Pulmonary artery endothelial cell (primary cell): ENCODE data around the gene TLCD1. TPM values are rescaled to one million over a fixed set of nuclear protein-coding genes. Genes with fewer than 3 reads are reported as not detected.
"Not testable (repeated sequence)": the region's sequence is repeated elsewhere in the genome, so short reads cannot be mapped to it uniquely, and the experiment has no call there.

Source experiments
- DNase-seq: peaks from one replicate; pipeline ENCODE4 v3.0.0-alpha.2; 2011; ENCODE audit warnings: low read depth, low spot score
- total RNA-seq: library from RNA; depleted of rRNA; stranded (reverse); fragments of >200 nt; gene quantifications from 2 replicates; pipeline ENCODE4 v1.2.3, GENCODE V29; 2014

TLCD1 gene
- total RNA-seq, 1 donor from 2014 or later, result 1.4 TPM

GRCh38 chr17:28729950-28730330, 3.9 kb upstream of the TLCD1 start:
- DNase-seq, result no peak

GRCh38 chr17:28728364-28729200, 2.5 kb upstream of the TLCD1 start, which contains the start of gene NEK8:
Gene NEK8, plus strand, starts transcription at chr17:28728788. Its CDS starts 26 bp downstream, at chr17:28728814.
- peak; percentile 68 for DNase-seq

GRCh38 chr17:28726627-28727491, 826 bp upstream of the TLCD1 start:
- DNase-seq, result no peak

- no peak for DNase-seq
Observed at GRCh38 chr17:28725660-28726225, 290 bp downstream of the TLCD1 start.

- no peak for DNase-seq
Observed at GRCh38 chr17:28725166-28725659, 820 bp downstream of the TLCD1 start.

GRCh38 chr17:28724500-28725165, 1.4 kb downstream of the TLCD1 start:
- no peak for DNase-seq

- not testable (repeated sequence) for DNase-seq
Observed at GRCh38 chr17:28723836-28724499, 2.1 kb downstream of the TLCD1 start.

- DNase-seq, result no peak
Observed at GRCh38 chr17:28723159-28723835, 2.7 kb downstream of the TLCD1 start.

- DNase-seq, result no peak
Observed at GRCh38 chr17:28722417-28723158, 3.4 kb downstream of the TLCD1 start.

GRCh38 chr17:28720997-28721329, 5.1 kb downstream of the TLCD1 start:
- DNase-seq, result not testable (repeated sequence)

GRCh38 chr17:28720247-28720996, 5.6 kb downstream of the TLCD1 start:
- no peak for DNase-seq

- DNase-seq, result no peak
Observed at GRCh38 chr17:28719021-28719433, 7.0 kb downstream of the TLCD1 start.

- no peak for DNase-seq
Observed at GRCh38 chr17:28718333-28719020, 7.6 kb downstream of the TLCD1 start.

- no peak for DNase-seq
Observed at GRCh38 chr17:28717578-28718332, 8.3 kb downstream of the TLCD1 start, which contains the start of gene RAB34. Gene RAB34, minus strand, starts transcription at chr17:28717868. Its CDS starts 602 bp downstream, at chr17:28717266.

- no peak for DNase-seq
Observed at GRCh38 chr17:28716740-28717577, 9.1 kb downstream of the TLCD1 start.

GRCh38 chr17:28715217-28715616, 10.8 kb downstream of the TLCD1 start:
- DNase-seq, result no peak
